DMS 273 (cell line): ENCODE results near the gene COL4A5.

Experiments used
- DNase-seq: peaks from one replicate; lab custom pipeline; 2025; ENCODE audit not compliant: unreplicated experiment; lab: John Stamatoyannopoulos, UW

Gene COL4A5

GRCh38 chrX:108640817-108641216, 201.2 kb downstream of the COL4A5 start:
- DNase-seq, result no peak

- no peak for DNase-seq
These were observed 202.1 kb downstream of the COL4A5 start for GRCh38 chrX:108641589-108642272.

GRCh38 chrX:108642273-108642628, 202.6 kb downstream of the COL4A5 start:
- DNase-seq, result no peak

GRCh38 chrX:108664701-108665100, 225.1 kb downstream of the COL4A5 start:
- no peak for DNase-seq

GRCh38 chrX:108666101-108666500, 226.5 kb downstream of the COL4A5 start:
- no peak for DNase-seq

- no peak for DNase-seq
These were observed 231.9 kb downstream of the COL4A5 start for GRCh38 chrX:108671526-108671925.

- DNase-seq, result no peak
These were observed 257.1 kb downstream of the COL4A5 start for GRCh38 chrX:108696690-108697089.

- peak; percentile 68 for DNase-seq
These were observed 259.7 kb downstream of the COL4A5 start for GRCh38 chrX:108699368-108699767.

- no peak for DNase-seq
These were observed 262.0 kb downstream of the COL4A5 start for GRCh38 chrX:108701633-108702032.

- DNase-seq, result no peak
These were observed 262.9 kb downstream of the COL4A5 start for GRCh38 chrX:108702530-108702929.

- no peak for DNase-seq
These were observed 265.2 kb downstream of the COL4A5 start for GRCh38 chrX:108704839-108705238.

GRCh38 chrX:108712886-108713285, 273.2 kb downstream of the COL4A5 start:
- DNase-seq, result no peak

- DNase-seq, result no peak
These were observed 282.9 kb downstream of the COL4A5 start for GRCh38 chrX:108722561-108722960.

GRCh38 chrX:108726748-108727147, 287.1 kb downstream of the COL4A5 start:
- no peak for DNase-seq

GRCh38 chrX:108731153-108731552, 291.5 kb downstream of the COL4A5 start:
- no peak for DNase-seq

- peak; percentile 6 for DNase-seq
These were observed 293.1 kb downstream of the COL4A5 start for GRCh38 chrX:108732630-108733321.

- no peak for DNase-seq
These were observed 294.8 kb downstream of the COL4A5 start for GRCh38 chrX:108734426-108734825.

GRCh38 chrX:108735091-108735678, 295.5 kb downstream of the COL4A5 start:
- peak; percentile 59 for DNase-seq

GRCh38 chrX:108735679-108736508, 296.3 kb downstream of the COL4A5 start:
- peak; percentile 51 for DNase-seq

- peak; percentile 68 for DNase-seq
These were observed 297.2 kb downstream of the COL4A5 start, which contains the start of gene IRS4 for GRCh38 chrX:108736509-108737479. Gene IRS4, minus strand, starts transcription at chrX:108736563.
